GM18505 (cell line): ENCODE data around the gene KRTAP5-10.
"Not testable (repeated sequence)": the region's sequence is repeated elsewhere in the genome, so short reads cannot be mapped to it uniquely, and the experiment has no call there.

Experiments used
- ATAC-seq: cut with Tn5 transposase; IDR thresholded peaks from one replicate; pipeline ENCODE4 v1.9.1; 2021; ENCODE audit not compliant: unreplicated experiment

KRTAP5-10 gene

GRCh38 chr11:71611218-71611910 lies 46.0 kb downstream of the KRTAP5-10 start:
- not testable (repeated sequence) for ATAC-seq

GRCh38 chr11:71613931-71614330 lies 48.6 kb downstream of the KRTAP5-10 start:
- ATAC-seq, result not testable (repeated sequence)

- ATAC-seq, result not testable (repeated sequence)
Observed at GRCh38 chr11:71614366-71614917, 49.1 kb downstream of the KRTAP5-10 start.

GRCh38 chr11:71615003-71615402 lies 49.6 kb downstream of the KRTAP5-10 start:
- not testable (repeated sequence) for ATAC-seq
